Esophagus squamous epithelium (tissue), 5 donors: ENCODE data around the gene DCLK3. TPM values are rescaled to one million over a fixed set of nuclear protein-coding genes. Genes with fewer than 3 reads are reported as not detected.

Source experiments
- DNase-seq: peaks from one replicate; lab custom pipeline; 2025; lab: John Stamatoyannopoulos, UW
- H3K27ac ChIP-seq, 4 donors: fragments of 200-600 bp; sonication (generic); one replicate each; pipeline ENCODE4 v1.5.1; 2016 to 2019; ENCODE audit warnings: mild to moderate bottlenecking in 1 of 4
- H3K27me3 ChIP-seq, 4 donors: fragments of 200-600 bp; sonication (generic); 1 replicate in 3 of 4; 2 replicates in 1 of 4; pipeline versions ENCODE4 v1.5.1 to v1.6.0; 2017 to 2021; ENCODE audit warnings: antibody characterized with exemption in 1 of 4
- H3K36me3 ChIP-seq, 3 donors: fragments of 200-600 bp; sonication (generic); one replicate each; pipeline ENCODE4 v1.5.1; 2016 to 2019
- H3K4me1 ChIP-seq, 3 donors: fragments of 200-600 bp; sonication (generic); one replicate each; pipeline ENCODE4 v1.5.1; 2017 to 2019
- H3K4me3 ChIP-seq, 4 donors: fragments of 200-600 bp; sonication (generic); 1 replicate in 3 of 4; 2 replicates in 1 of 4; pipeline ENCODE4 v1.5.1; 2016 to 2019; ENCODE audit warnings: mild to moderate bottlenecking in 2 of 4, moderate library complexity in 1 of 4
- H3K9me3 ChIP-seq, 3 donors: fragments of 200-600 bp; sonication (generic); one replicate each; pipeline ENCODE4 v1.5.1; 2016 to 2019
- POLR2A ChIP-seq, 4 donors: fragments of 450-650 bp; IDR thresholded peaks; one replicate each; pipeline ENCODE4 v1.6.1; 2017; ENCODE audit warnings: antibody characterized with exemption in 4 of 4, mild to moderate bottlenecking in 4 of 4, moderate library complexity in 3 of 4
- WGBS, 2 donors: methylation state at CpG; one replicate each; pipeline ENCODE4 v1.1.5; 2018; 5-methylcytosine and 5-hydroxymethylcytosine counted together
- intact Hi-C: fragments of 100-400 bp; cut with DNase I; formaldehyde crosslinking; loops from one replicate; pipeline ENCODE4 v1.15.0; 2022
- total RNA-seq, 4 donors: library from RNA; depleted of rRNA; stranded (reverse); fragments of >200 nt; gene quantifications; one replicate each; pipeline ENCODE4 v1.1.0, GENCODE V29; 2016
- TF ChIP-seq, protein P1 (sequence below), 6 experiments: fragments of 450-650 bp in 4 of 6; fragments of 200-600 bp in 2 of 6; sonication (generic) in 2 of 6; IDR thresholded peaks; one replicate each; pipeline ENCODE4 v1.5.1; 2016 to 2019; ENCODE audit warnings: antibody characterized with exemption in 6 of 6, mild to moderate bottlenecking in 4 of 6, moderate library complexity in 4 of 6
- donor health status: DM: yes; HTN: yes; CAD: no.

The DCLK3 gene
- total RNA-seq, 4 donors from 2014 or later, result 0.13 to 0.19 (median 0.18) TPM; not detected in 1

DNA sequence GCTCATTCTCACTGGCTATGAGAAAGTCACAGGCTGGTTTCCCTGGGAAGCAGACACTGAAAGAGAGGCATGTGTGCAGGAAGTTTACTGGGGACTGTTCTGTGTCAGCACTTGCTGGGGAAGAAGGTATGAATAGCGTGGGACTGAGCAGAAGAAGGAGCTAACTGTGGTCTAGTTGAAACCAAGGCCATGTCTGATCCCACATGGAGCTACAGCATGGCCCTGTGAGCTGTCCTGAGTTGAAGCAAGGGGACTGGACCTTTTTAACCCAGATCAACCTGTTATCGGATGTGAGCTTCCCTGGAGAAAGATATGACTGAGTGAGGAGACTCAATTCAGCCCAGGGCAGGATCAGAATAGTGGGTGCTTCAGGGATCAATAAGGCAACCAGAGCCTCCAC is 53.7 kb downstream of the DCLK3 start:
- WGBS, 2 donors, result 33 to 36% methylated on average over 2 of the region's 2 CpGs
- Histone ChIP-seq H3K4me1 (no peaks in the 10 kb centered on the region), H3K27ac (no peak overlapping the region), H3K9me3 (no peaks in the 10 kb centered on the region), H3K4me3 (no peak overlapping the region), H3K36me3 (no peaks in the 10 kb centered on the region), H3K27me3 (peaks cover 0 to 4% (median 0%) of the 10 kb centered on the region in 4 donors)
- no peak for DNase-seq
- intact Hi-C loops, result no loop called here
- TF ChIP-seq, protein P1, sequence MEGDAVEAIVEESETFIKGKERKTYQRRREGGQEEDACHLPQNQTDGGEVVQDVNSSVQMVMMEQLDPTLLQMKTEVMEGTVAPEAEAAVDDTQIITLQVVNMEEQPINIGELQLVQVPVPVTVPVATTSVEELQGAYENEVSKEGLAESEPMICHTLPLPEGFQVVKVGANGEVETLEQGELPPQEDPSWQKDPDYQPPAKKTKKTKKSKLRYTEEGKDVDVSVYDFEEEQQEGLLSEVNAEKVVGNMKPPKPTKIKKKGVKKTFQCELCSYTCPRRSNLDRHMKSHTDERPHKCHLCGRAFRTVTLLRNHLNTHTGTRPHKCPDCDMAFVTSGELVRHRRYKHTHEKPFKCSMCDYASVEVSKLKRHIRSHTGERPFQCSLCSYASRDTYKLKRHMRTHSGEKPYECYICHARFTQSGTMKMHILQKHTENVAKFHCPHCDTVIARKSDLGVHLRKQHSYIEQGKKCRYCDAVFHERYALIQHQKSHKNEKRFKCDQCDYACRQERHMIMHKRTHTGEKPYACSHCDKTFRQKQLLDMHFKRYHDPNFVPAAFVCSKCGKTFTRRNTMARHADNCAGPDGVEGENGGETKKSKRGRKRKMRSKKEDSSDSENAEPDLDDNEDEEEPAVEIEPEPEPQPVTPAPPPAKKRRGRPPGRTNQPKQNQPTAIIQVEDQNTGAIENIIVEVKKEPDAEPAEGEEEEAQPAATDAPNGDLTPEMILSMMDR (IDR thresholded peaks at IDR 0.05), result no peak
- no peak for TF ChIP-seq POLR2A (IDR thresholded peaks at IDR 0.05)

GRCh38 chr3:36709826-36710365 is 54.5 kb downstream of the DCLK3 start:
- Histone ChIP-seq H3K27ac (no peak overlapping the region), H3K27me3 (peaks cover 0 to 4% (median 0%) of the 10 kb centered on the region in 4 donors), H3K4me1 (no peaks in the 10 kb centered on the region), H3K4me3 (no peak overlapping the region), H3K9me3 (no peaks in the 10 kb centered on the region), H3K36me3 (no peaks in the 10 kb centered on the region)
- no peak for DNase-seq
- 82 to 84% methylated on average over 5 to 6 of the region's 6 CpGs for WGBS, 2 donors
- TF ChIP-seq POLR2A (IDR thresholded peaks at IDR 0.05), result no peak
- TF ChIP-seq, protein P1 (IDR thresholded peaks at IDR 0.05), result no peak
- intact Hi-C loops, result no loop called here

GRCh38 chr3:36709281-36709680 is 55.1 kb downstream of the DCLK3 start:
- intact Hi-C loops, result no loop called here
- H3K27me3 ChIP-seq, result peaks cover 0 to 9% (median 0%) of the 10 kb centered on the region in 4 donors
- WGBS, 2 donors, result 64 to 65% methylated on average over 4 of the region's 4 CpGs
- TF ChIP-seq, protein P1 (IDR thresholded peaks at IDR 0.05), result no peak
- TF ChIP-seq POLR2A (IDR thresholded peaks at IDR 0.05), result no peak
- H3K9me3 ChIP-seq, result no peaks in the 10 kb centered on the region
- H3K4me1 ChIP-seq, result no peaks in the 10 kb centered on the region
- no peak for DNase-seq
- no peak overlapping the region for H3K27ac ChIP-seq
- H3K4me3 ChIP-seq, result no peak overlapping the region
- H3K36me3 ChIP-seq, result no peaks in the 10 kb centered on the region

DNA sequence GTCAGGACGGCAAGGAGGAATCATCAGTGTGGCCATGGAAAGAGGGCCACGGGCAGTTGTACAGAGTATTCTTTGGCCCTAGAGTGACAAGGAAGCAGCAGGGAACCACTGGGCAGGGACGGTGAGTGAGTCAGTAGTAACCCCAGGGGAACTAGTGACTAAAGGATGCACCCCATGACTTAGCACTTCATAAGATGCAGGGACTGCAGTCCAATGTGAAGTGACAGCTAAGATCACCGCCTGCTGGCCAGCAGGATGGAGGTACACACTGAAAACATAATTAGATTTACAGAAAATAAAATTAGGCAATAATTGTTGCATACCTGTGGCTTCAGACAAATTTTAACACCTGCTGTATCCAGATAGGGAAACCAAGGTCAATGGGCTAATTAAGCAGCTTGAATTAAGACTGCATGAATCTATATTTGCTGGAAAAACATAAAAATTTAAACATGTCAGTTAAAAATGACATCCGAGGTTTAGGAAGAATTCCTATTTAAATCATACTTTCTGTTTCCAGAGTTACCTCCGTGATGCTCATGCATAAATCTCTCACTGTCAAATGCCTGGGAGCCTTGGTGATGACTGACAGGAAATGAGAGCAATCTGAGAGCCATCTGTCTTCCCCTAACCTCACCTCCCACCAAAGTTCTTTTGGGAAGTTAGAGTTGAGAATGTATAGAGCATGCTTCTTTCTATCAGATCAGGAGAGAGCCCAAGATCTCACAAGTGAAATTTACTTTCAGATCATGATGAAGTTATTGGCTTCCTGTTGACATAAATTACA is 56.5 kb downstream of the DCLK3 start:
- Histone ChIP-seq H3K27ac (no peak overlapping the region), H3K4me3 (no peak overlapping the region), H3K27me3 (peaks cover 0 to 6% (median 0%) of the 10 kb centered on the region in 4 donors), H3K4me1 (no peaks in the 10 kb centered on the region), H3K36me3 (no peaks in the 10 kb centered on the region), H3K9me3 (no peaks in the 10 kb centered on the region)
- no peak for TF ChIP-seq POLR2A (IDR thresholded peaks at IDR 0.05)
- TF ChIP-seq, protein P1 (IDR thresholded peaks at IDR 0.05), result peak in 1 of 6 experiments; percentile 55
- intact Hi-C loops, result no loop called here
- DNase-seq, result no peak
- 36 to 41% methylated on average over 6 of the region's 6 CpGs for WGBS, 2 donors

DNA sequence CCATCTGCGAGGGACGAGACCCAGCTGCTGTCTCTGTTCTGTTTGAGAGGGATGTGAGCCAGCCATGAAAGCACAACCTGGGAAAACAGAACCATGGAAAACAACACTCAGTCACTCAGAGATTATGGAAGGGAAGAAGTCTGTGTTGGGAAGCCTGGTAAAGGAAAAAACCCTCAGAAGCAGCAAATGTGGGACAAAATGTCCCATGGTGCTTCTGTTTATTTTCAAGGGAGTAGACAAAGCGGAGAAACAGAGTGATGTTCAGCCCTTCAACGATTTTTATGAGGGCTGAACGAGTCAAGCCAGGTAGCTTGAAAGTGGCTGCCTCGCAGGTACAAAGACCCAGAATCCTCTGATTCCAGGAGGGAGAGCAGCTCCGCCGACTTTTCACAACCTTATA is 59.3 kb downstream of the DCLK3 start:
- Histone ChIP-seq H3K36me3 (no peaks in the 10 kb centered on the region), H3K27me3 (peaks cover 0 to 6% (median 0%) of the 10 kb centered on the region in 4 donors), H3K9me3 (no peaks in the 10 kb centered on the region), H3K4me1 (no peaks in the 10 kb centered on the region), H3K27ac (no peak overlapping the region), H3K4me3 (no peak overlapping the region)
- no peak for TF ChIP-seq POLR2A (IDR thresholded peaks at IDR 0.05)
- no peak for DNase-seq
- 72 to 74% methylated on average over 8 of the region's 8 CpGs for WGBS, 2 donors
- intact Hi-C loops, result no loop called here
